ENCODE measurements around the gene DOK7.

GRCh38 chr4:3463556-3464348, 646 bp downstream of the DOK7 start:
- TF ChIP-seq CTCF (conservative IDR thresholded peaks at IDR 0.05; ENCODE audit: low read depth, low read length) (no peak), BHLHE40 (IDR thresholded peaks at IDR 0.05; ENCODE audit: low read depth, low read length) (no peak), RAD21 (IDR thresholded peaks at IDR 0.05; ENCODE audit: low read length) (no peak), USF2 (IDR thresholded peaks at IDR 0.05; ENCODE audit: low read depth, low read length) (no peak), RCOR1 (IDR thresholded peaks at IDR 0.05; ENCODE audit: insufficient replicate concordance, low read length) (no peak), POLR2A (IDR thresholded peaks at IDR 0.05; ENCODE audit: low read depth, low read length) (no peak), RFX5 (IDR thresholded peaks at IDR 0.05; ENCODE audit: low read depth, low read length) (no peak), CEBPB (IDR thresholded peaks at IDR 0.05; ENCODE audit: low read depth, low read length) (no peak), SMC3 (IDR thresholded peaks at IDR 0.05; ENCODE audit: low read depth, low read length) (no peak), MAFK (IDR thresholded peaks at IDR 0.05; ENCODE audit: low read depth, low read length) (no peak), MXI1 (IDR thresholded peaks at IDR 0.05; ENCODE audit: borderline replicate concordance, low read depth, low read length) (no peak)
